HepG2 (cell line): ENCODE measurements around the gene TOR2A. TPM values are rescaled to one million over a fixed set of nuclear protein-coding genes. Genes with fewer than 3 reads are reported as not detected.

Experiments used
- ATM ChIP-seq: fragments of 450-650 bp; IDR thresholded peaks from 2 replicates; pipeline ENCODE4 v1.7.1; 2017; ENCODE audit warnings: mild to moderate bottlenecking, borderline replicate concordance
- DZIP1 ChIP-seq: sonication (generic); formaldehyde crosslinking; IDR thresholded peaks from 2 replicates; pipeline ENCODE4 v1.5.0; 2020; ENCODE audit warnings: mild to moderate bottlenecking, missing genetic modification reagents
- ETS1 ChIP-seq: sonication (generic); formaldehyde crosslinking; IDR thresholded peaks from 2 replicates; pipeline ENCODE4 v1.4.0; 2020; ENCODE audit warnings: missing genetic modification reagents
- FOXC1 ChIP-seq: sonication (generic); formaldehyde crosslinking; IDR thresholded peaks from 2 replicates; pipeline ENCODE4 v1.8.0; 2022; ENCODE audit warnings: mild to moderate bottlenecking, missing genetic modification reagents, borderline replicate concordance
- IRF2 ChIP-seq: IDR thresholded peaks from 2 replicates; pipeline ENCODE4 v1.6.1; 2018; ENCODE audit warnings: missing genetic modification reagents, missing compliant biosample characterization
- KLF6 ChIP-seq: IDR thresholded peaks from 2 replicates; pipeline ENCODE4 v1.8.0; 2016; ENCODE audit warnings: missing biosample characterization, missing genetic modification reagents
- MLLT10 ChIP-seq: sonication (generic); formaldehyde crosslinking; IDR thresholded peaks from 2 replicates; pipeline ENCODE4 v1.4.0; 2020; ENCODE audit warnings: missing genetic modification reagents
- PAX8 ChIP-seq: sonication (generic); formaldehyde crosslinking; IDR thresholded peaks from 2 replicates; pipeline ENCODE4 v1.8.0; 2022; ENCODE audit warnings: mild to moderate bottlenecking, missing genetic modification reagents, borderline replicate concordance
- RORA ChIP-seq: sonication (generic); formaldehyde crosslinking; IDR thresholded peaks from 2 replicates; pipeline ENCODE4 v1.5.0; 2020; ENCODE audit warnings: mild to moderate bottlenecking, missing genetic modification reagents, moderate library complexity
- ZBTB10 ChIP-seq: sonication (generic); formaldehyde crosslinking; IDR thresholded peaks from 2 replicates; pipeline ENCODE4 v1.4.0; 2020; ENCODE audit warnings: missing genetic modification reagents, borderline replicate concordance
- ZBTB25 ChIP-seq: IDR thresholded peaks from 2 replicates; pipeline ENCODE4 v1.6.1; 2018; ENCODE audit warnings: missing genetic modification reagents
- ZBTB39 ChIP-seq: sonication (generic); formaldehyde crosslinking; IDR thresholded peaks from 2 replicates; pipeline ENCODE4 v1.5.0; 2020; ENCODE audit warnings: missing genetic modification reagents
- ZNF18 ChIP-seq: sonication (generic); formaldehyde crosslinking; IDR thresholded peaks from 2 replicates; pipeline ENCODE4 v1.8.0; 2022; ENCODE audit warnings: mild to moderate bottlenecking, missing genetic modification reagents; ENCODE audit not compliant: insufficient replicate concordance
- ZNF337 ChIP-seq: sonication (generic); formaldehyde crosslinking; IDR thresholded peaks from 2 replicates; pipeline ENCODE4 v1.5.1; 2020; ENCODE audit warnings: missing genetic modification reagents, low read depth, mild to moderate bottlenecking, borderline replicate concordance
- ZNF558 ChIP-seq: sonication (generic); formaldehyde crosslinking; IDR thresholded peaks from 2 replicates; pipeline ENCODE4 v1.9.0; 2022; ENCODE audit warnings: mild to moderate bottlenecking, missing genetic modification reagents, borderline replicate concordance
- ZNF577 ChIP-seq: sonication (generic); formaldehyde crosslinking; IDR thresholded peaks from 2 replicates; pipeline ENCODE4 v1.4.0; 2020; ENCODE audit warnings: mild to moderate bottlenecking, low read depth, missing genetic modification reagents, borderline replicate concordance
- ZNF616 ChIP-seq: sonication (generic); formaldehyde crosslinking; IDR thresholded peaks from 2 replicates; pipeline ENCODE4 v1.5.0; 2020; ENCODE audit warnings: low read depth, mild to moderate bottlenecking, missing genetic modification reagents
- ZNF891 ChIP-seq: sonication (generic); formaldehyde crosslinking; IDR thresholded peaks from 2 replicates; pipeline ENCODE4 v1.5.0; 2020; ENCODE audit warnings: mild to moderate bottlenecking, missing genetic modification reagents
- ZSCAN12 ChIP-seq: sonication (generic); formaldehyde crosslinking; IDR thresholded peaks from 2 replicates; pipeline ENCODE4 v1.9.0; 2021; ENCODE audit warnings: mild to moderate bottlenecking, missing genetic modification reagents
- polyA plus RNA-seq, 8 experiments: library from polyadenylated mRNA; depleted of rRNA in 3 of 8; stranded (reverse) in 7 of 8; unstranded in 1 of 8; fragments of >200 nt; fragmentation: Illumina TruSeq in 4 of 8; extraction: Trizol in 4 of 8; gene quantifications; 2 replicates each; pipeline versions ENCODE4 v1.2.1 to v1.2.3, GENCODE V29; 2011 to 2016; ENCODE audit warnings: low read depth in 4 of 8, missing spikeins in 1 of 8, mixed read lengths in 1 of 8; ENCODE audit not compliant: insufficient read depth in 1 of 8
- total RNA-seq, 5 experiments: library from RNA; depleted of rRNA; stranded (reverse); fragments of >200 nt; fragmentation: Illumina TruSeq; extraction: Trizol; gene quantifications; 2 replicates each; pipeline ENCODE4 v1.2.3, GENCODE V29; 2016; ENCODE audit warnings: low read depth in 1 of 5

TOR2A gene
- total and polyA plus RNA-seq, 2 of the 13 experiments (the other 11 are each of a cell fraction or from before 2014, with no cell fraction given): 3.5 to 7.2 TPM

GRCh38 chr9:127716412-127716811 lies 18.7 kb downstream of the TOR2A start (continued):
- 0 out of 2 replicates have a peak, but pooled peaks have one; percentile 29 for TF ChIP-seq ZBTB10
- TF ChIP-seq PAX8: no peak
- 0 out of 2 replicates have a peak, but pooled peaks have one; percentile 12 for TF ChIP-seq ZNF616 (CRISPR knock-in tag)
- no peak for TF ChIP-seq ZNF337 (CRISPR knock-in tag)
- TF ChIP-seq ZNF18 (CRISPR knock-in tag): no peak
- no peak for TF ChIP-seq ZBTB39 (CRISPR knock-in tag)
- no peak for TF ChIP-seq ZBTB25 (CRISPR knock-in tag)
- TF ChIP-seq ETS1 (CRISPR knock-in tag): no peak
- no peak for TF ChIP-seq ATM
- no peak for TF ChIP-seq IRF2 (CRISPR knock-in tag)
- no peak for TF ChIP-seq MLLT10
- no peak for TF ChIP-seq FOXC1 (CRISPR knock-in tag)
- TF ChIP-seq DZIP1 (CRISPR knock-in tag): no peak
- no peak for TF ChIP-seq RORA
- no peak for TF ChIP-seq ZNF891 (CRISPR knock-in tag)
- TF ChIP-seq ZSCAN12 (CRISPR knock-in tag): no peak
- TF ChIP-seq ZNF577 (CRISPR knock-in tag): no peak
- no peak for TF ChIP-seq KLF6 (CRISPR knock-in tag)
- no peak for TF ChIP-seq ZNF558 (CRISPR knock-in tag)
